Suprapubic skin (tissue), 3 donors: Measurements from ENCODE around the gene PPP6R2.

ENCODE experiments used
- CTCF ChIP-seq, 2 donors: fragments of 200-600 bp in 1 of 2; fragments of 450-650 bp in 1 of 2; sonication (generic) in 1 of 2; IDR thresholded peaks; one replicate each; pipeline ENCODE4 v1.5.1; 2016 to 2019; ENCODE audit warnings: antibody characterized with exemption in 2 of 2, mild to moderate bottlenecking in 1 of 2, moderate library complexity in 1 of 2
- POLR2AphosphoS5 ChIP-seq, 3 donors: sonication (generic); formaldehyde crosslinking; IDR thresholded peaks; one replicate each; pipeline ENCODE4 v1.6.1; 2017; ENCODE audit warnings: antibody characterized with exemption in 3 of 3

- TF ChIP-seq CTCF (IDR thresholded peaks at IDR 0.05) (no peak), POLR2AphosphoS5 (IDR thresholded peaks at IDR 0.05) (no peak)
Measured at GRCh38 chr22:50314455-50315288, 28.5 kb upstream of the PPP6R2 start.
